Ishikawa (cell line): ENCODE data around the gene FSD2.

Experiments used
- CEBPB ChIP-seq: IDR thresholded peaks from 2 replicates; pipeline ENCODE4 v1.6.1; 2012
- EP300 ChIP-seq: IDR thresholded peaks from 2 replicates; pipeline ENCODE4 v1.6.1; 2012; ENCODE audit warnings: borderline replicate concordance
- NFIC ChIP-seq: IDR thresholded peaks from 2 replicates; pipeline ENCODE4 v1.6.1; 2012
- TF ChIP-seq, protein P1 (sequence below): IDR thresholded peaks from 2 replicates; pipeline ENCODE4 v1.6.1; 2012; ENCODE audit warnings: low read depth, mild to moderate bottlenecking
- TF ChIP-seq, protein P2 (sequence below): IDR thresholded peaks from 2 replicates; pipeline ENCODE4 v1.6.1; 2012

DNA sequence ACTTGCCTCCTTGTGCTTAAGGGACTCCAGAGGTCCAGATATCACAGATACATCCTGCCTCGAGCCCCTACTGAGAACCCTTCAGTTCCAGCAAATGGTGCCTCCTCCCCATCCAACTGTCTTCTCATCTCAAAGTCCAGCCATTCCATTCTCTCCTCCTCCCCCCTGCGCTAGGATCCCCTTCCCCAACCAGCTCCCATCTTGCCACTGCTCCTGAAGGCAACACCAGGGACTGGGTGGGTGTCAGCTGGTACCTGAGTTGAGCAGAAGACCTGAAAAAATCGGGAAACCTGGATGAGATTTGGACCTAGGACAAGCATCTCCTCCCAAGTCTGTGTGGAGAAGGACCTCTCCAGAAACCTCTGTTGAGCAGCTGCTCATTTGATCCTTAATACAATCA lies 93.8 kb downstream of the FSD2 start:
- TF ChIP-seq, protein P1, sequence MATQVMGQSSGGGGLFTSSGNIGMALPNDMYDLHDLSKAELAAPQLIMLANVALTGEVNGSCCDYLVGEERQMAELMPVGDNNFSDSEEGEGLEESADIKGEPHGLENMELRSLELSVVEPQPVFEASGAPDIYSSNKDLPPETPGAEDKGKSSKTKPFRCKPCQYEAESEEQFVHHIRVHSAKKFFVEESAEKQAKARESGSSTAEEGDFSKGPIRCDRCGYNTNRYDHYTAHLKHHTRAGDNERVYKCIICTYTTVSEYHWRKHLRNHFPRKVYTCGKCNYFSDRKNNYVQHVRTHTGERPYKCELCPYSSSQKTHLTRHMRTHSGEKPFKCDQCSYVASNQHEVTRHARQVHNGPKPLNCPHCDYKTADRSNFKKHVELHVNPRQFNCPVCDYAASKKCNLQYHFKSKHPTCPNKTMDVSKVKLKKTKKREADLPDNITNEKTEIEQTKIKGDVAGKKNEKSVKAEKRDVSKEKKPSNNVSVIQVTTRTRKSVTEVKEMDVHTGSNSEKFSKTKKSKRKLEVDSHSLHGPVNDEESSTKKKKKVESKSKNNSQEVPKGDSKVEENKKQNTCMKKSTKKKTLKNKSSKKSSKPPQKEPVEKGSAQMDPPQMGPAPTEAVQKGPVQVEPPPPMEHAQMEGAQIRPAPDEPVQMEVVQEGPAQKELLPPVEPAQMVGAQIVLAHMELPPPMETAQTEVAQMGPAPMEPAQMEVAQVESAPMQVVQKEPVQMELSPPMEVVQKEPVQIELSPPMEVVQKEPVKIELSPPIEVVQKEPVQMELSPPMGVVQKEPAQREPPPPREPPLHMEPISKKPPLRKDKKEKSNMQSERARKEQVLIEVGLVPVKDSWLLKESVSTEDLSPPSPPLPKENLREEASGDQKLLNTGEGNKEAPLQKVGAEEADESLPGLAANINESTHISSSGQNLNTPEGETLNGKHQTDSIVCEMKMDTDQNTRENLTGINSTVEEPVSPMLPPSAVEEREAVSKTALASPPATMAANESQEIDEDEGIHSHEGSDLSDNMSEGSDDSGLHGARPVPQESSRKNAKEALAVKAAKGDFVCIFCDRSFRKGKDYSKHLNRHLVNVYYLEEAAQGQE = no peak
- TF ChIP-seq CEBPB (no peak), NFIC (no peak), EP300 (no peak)
- TF ChIP-seq, protein P2, sequence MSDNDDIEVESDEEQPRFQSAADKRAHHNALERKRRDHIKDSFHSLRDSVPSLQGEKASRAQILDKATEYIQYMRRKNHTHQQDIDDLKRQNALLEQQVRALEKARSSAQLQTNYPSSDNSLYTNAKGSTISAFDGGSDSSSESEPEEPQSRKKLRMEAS = no peak
